K562 (cell line): ENCODE data around the gene SUB1.

Experiments used
- BCOR ChIP-seq: fragments of 450-650 bp; IDR thresholded peaks from 2 replicates; pipeline ENCODE4 v1.6.1; 2016
- CBX8 ChIP-seq: fragments of 200-600 bp; sonication (generic); IDR thresholded peaks from 2 replicates; pipeline ENCODE4 v1.6.1; 2012; ENCODE audit warnings: borderline replicate concordance, mixed run types, low read depth, mild to moderate bottlenecking, moderate library complexity, mixed read lengths, low read length, control low read depth, inconsistent platforms; ENCODE audit not compliant: poor library complexity, severe bottlenecking; ENCODE audit errors: extremely low read depth
- EGR1 ChIP-seq: fragments of 450-650 bp; conservative IDR thresholded peaks from 2 replicates; pipeline ENCODE4 v1.6.1; 2017; ENCODE audit warnings: mild to moderate bottlenecking
- EP300 ChIP-seq: IDR thresholded peaks from 2 replicates; pipeline ENCODE4 v1.6.1; 2012; ENCODE audit warnings: low read length, improper control_type of control experiment
- HDAC2 ChIP-seq: fragments of 450-650 bp; IDR thresholded peaks from 2 replicates; pipeline ENCODE4 v1.6.1; 2016; ENCODE audit warnings: mild to moderate bottlenecking
- KDM1A ChIP-seq, 2 experiments: fragments of 450-650 bp; IDR thresholded peaks; 2 replicates each; pipeline ENCODE4 v1.6.1; 2016; ENCODE audit warnings: mild to moderate bottlenecking in 2 of 2
- NR3C1 ChIP-seq: sonication (generic); formaldehyde crosslinking; IDR thresholded peaks from 2 replicates; pipeline ENCODE4 v1.8.1; 2022; ENCODE audit warnings: missing genetic modification reagents
- RFX5 ChIP-seq: IDR thresholded peaks from 2 replicates; pipeline ENCODE4 v1.6.1; 2011; ENCODE audit warnings: low read depth, mild to moderate bottlenecking, improper control_type of control experiment, low read length
- TBP ChIP-seq: optimal IDR thresholded peaks from 2 replicates; pipeline ENCODE3; 2011; ENCODE audit warnings: low read depth, low read length, improper control_type of control experiment
- ZNF431 ChIP-seq: sonication (generic); formaldehyde crosslinking; IDR thresholded peaks from 2 replicates; pipeline ENCODE4 v1.8.0; 2022; ENCODE audit warnings: mild to moderate bottlenecking, missing genetic modification reagents
- TF ChIP-seq, protein P1 (sequence below): sonication (generic); formaldehyde crosslinking; IDR thresholded peaks from 2 replicates; pipeline ENCODE4 v1.5.0; 2020; ENCODE audit warnings: missing genetic modification reagents
- TF ChIP-seq, protein P2 (sequence below): sonication (generic); formaldehyde crosslinking; IDR thresholded peaks from 2 replicates; pipeline ENCODE4 v1.8.0; 2022; ENCODE audit warnings: mild to moderate bottlenecking, missing genetic modification reagents
- TF ChIP-seq, protein P3 (sequence below): fragments of 450-650 bp; IDR thresholded peaks from 2 replicates; pipeline ENCODE4 v1.6.1; 2017; ENCODE audit warnings: mild to moderate bottlenecking, moderate library complexity
- TF ChIP-seq, protein P4 (sequence below): fragments of 250-450 bp; sonication (Bioruptor Pico); IDR thresholded peaks from 2 replicates; pipeline ENCODE4 v1.5.1; 2021; ENCODE audit warnings: mild to moderate bottlenecking

DNA sequence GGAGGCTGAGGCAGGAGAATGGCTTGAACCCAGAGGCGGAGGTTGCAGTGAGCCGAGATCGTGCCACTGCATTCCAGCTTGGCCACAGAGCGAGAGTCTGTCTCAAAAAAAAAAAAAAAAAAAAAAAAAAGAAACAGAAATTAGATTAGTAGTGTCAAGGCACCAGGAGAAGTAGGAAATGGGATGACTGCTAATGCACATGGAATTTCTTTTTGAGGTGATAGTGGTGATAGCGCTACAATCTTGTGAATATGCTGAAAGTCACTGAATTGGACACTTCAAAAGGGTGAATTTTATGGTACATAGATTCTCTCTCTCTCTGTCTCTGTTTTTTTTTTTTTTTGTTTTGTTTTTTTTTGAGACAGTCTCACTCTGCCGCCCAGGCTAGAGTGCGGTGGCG is 42.1 kb upstream of the SUB1 start:
- TF ChIP-seq TBP (no peak), KDM1A (IDR thresholded peaks at IDR 0.05) (no peak), ZNF431 (CRISPR knock-in tag) (no peak), BCOR (no peak), HDAC2 (no peak), CBX8 (no peak), EP300 (no peak), RFX5 (no peak), EGR1 (no peak), NR3C1 (CRISPR knock-in tag) (no peak)
- TF ChIP-seq, protein P1, sequence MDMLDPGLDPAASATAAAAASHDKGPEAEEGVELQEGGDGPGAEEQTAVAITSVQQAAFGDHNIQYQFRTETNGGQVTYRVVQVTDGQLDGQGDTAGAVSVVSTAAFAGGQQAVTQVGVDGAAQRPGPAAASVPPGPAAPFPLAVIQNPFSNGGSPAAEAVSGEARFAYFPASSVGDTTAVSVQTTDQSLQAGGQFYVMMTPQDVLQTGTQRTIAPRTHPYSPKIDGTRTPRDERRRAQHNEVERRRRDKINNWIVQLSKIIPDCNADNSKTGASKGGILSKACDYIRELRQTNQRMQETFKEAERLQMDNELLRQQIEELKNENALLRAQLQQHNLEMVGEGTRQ (CRISPR knock-in tag): no peak
- TF ChIP-seq, protein P2, sequence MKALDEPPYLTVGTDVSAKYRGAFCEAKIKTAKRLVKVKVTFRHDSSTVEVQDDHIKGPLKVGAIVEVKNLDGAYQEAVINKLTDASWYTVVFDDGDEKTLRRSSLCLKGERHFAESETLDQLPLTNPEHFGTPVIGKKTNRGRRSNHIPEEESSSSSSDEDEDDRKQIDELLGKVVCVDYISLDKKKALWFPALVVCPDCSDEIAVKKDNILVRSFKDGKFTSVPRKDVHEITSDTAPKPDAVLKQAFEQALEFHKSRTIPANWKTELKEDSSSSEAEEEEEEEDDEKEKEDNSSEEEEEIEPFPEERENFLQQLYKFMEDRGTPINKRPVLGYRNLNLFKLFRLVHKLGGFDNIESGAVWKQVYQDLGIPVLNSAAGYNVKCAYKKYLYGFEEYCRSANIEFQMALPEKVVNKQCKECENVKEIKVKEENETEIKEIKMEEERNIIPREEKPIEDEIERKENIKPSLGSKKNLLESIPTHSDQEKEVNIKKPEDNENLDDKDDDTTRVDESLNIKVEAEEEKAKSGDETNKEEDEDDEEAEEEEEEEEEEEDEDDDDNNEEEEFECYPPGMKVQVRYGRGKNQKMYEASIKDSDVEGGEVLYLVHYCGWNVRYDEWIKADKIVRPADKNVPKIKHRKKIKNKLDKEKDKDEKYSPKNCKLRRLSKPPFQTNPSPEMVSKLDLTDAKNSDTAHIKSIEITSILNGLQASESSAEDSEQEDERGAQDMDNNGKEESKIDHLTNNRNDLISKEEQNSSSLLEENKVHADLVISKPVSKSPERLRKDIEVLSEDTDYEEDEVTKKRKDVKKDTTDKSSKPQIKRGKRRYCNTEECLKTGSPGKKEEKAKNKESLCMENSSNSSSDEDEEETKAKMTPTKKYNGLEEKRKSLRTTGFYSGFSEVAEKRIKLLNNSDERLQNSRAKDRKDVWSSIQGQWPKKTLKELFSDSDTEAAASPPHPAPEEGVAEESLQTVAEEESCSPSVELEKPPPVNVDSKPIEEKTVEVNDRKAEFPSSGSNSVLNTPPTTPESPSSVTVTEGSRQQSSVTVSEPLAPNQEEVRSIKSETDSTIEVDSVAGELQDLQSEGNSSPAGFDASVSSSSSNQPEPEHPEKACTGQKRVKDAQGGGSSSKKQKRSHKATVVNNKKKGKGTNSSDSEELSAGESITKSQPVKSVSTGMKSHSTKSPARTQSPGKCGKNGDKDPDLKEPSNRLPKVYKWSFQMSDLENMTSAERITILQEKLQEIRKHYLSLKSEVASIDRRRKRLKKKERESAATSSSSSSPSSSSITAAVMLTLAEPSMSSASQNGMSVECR (CRISPR knock-in tag): no peak
- TF ChIP-seq, protein P3, sequence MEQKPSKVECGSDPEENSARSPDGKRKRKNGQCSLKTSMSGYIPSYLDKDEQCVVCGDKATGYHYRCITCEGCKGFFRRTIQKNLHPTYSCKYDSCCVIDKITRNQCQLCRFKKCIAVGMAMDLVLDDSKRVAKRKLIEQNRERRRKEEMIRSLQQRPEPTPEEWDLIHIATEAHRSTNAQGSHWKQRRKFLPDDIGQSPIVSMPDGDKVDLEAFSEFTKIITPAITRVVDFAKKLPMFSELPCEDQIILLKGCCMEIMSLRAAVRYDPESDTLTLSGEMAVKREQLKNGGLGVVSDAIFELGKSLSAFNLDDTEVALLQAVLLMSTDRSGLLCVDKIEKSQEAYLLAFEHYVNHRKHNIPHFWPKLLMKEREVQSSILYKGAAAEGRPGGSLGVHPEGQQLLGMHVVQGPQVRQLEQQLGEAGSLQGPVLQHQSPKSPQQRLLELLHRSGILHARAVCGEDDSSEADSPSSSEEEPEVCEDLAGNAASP: no peak
- TF ChIP-seq, protein P4, sequence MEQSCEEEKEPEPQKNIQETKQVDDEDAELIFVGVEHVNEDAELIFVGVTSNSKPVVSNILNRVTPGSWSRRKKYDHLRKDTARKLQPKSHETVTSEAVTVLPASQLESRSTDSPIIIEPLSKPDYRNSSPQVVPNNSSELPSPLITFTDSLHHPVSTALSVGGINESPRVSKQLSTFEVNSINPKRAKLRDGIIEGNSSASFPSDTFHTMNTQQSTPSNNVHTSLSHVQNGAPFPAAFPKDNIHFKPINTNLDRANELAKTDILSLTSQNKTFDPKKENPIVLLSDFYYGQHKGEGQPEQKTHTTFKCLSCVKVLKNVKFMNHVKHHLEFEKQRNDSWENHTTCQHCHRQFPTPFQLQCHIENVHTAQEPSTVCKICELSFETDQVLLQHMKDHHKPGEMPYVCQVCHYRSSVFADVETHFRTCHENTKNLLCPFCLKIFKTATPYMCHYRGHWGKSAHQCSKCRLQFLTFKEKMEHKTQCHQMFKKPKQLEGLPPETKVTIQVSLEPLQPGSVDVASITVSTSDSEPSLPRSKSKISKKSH (CRISPR knock-in tag): no peak
